HEK293 (cell line): ENCODE measurements around the gene SPP2.

Experiments
- BCL11B ChIP-seq: fragments of 450-650 bp; formaldehyde crosslinking; IDR thresholded peaks from 2 replicates; pipeline ENCODE4 v1.5.1; 2016; ENCODE audit warnings: low read depth, missing biosample characterization, missing genetic modification characterization
- GLIS2 ChIP-seq: fragments of 450-650 bp; formaldehyde crosslinking; IDR thresholded peaks from 2 replicates; pipeline ENCODE4 v1.5.1; 2016; ENCODE audit warnings: missing biosample characterization, missing genetic modification characterization
- IKZF3 ChIP-seq: fragments of 450-650 bp; IDR thresholded peaks from 2 replicates; pipeline ENCODE4 v1.5.0; 2018; ENCODE audit warnings: missing biosample characterization, mild to moderate bottlenecking, missing genetic modification characterization, moderate library complexity
- KLF10 ChIP-seq: fragments of 450-650 bp; IDR thresholded peaks from 2 replicates; pipeline ENCODE4 v1.5.1; 2018; ENCODE audit warnings: missing biosample characterization, mild to moderate bottlenecking, missing genetic modification characterization
- REPIN1 ChIP-seq: fragments of 450-650 bp; formaldehyde crosslinking; IDR thresholded peaks from 2 replicates; pipeline ENCODE4 v1.5.1; 2017; ENCODE audit warnings: missing biosample characterization, missing genetic modification characterization, low read depth
- SALL2 ChIP-seq: fragments of 450-650 bp; formaldehyde crosslinking; IDR thresholded peaks from 2 replicates; pipeline ENCODE4 v1.5.0; 2017; ENCODE audit warnings: missing biosample characterization, mild to moderate bottlenecking, missing genetic modification characterization, borderline replicate concordance
- ZBTB11 ChIP-seq: fragments of 450-650 bp; formaldehyde crosslinking; conservative IDR thresholded peaks from 2 replicates; pipeline ENCODE4 v1.5.1; 2016; ENCODE audit warnings: low read depth, missing biosample characterization, missing genetic modification characterization
- ZBTB17 ChIP-seq: fragments of 450-650 bp; formaldehyde crosslinking; IDR thresholded peaks from 2 replicates; pipeline ENCODE4 v1.5.1; 2016; ENCODE audit warnings: missing biosample characterization, missing genetic modification characterization
- ZBTB21 ChIP-seq: fragments of 450-650 bp; formaldehyde crosslinking; IDR thresholded peaks from 2 replicates; pipeline ENCODE4 v1.5.1; 2017; ENCODE audit warnings: missing biosample characterization, missing genetic modification characterization
- ZNF133 ChIP-seq: fragments of 450-650 bp; formaldehyde crosslinking; IDR thresholded peaks from 2 replicates; pipeline ENCODE4 v1.5.1; 2016; ENCODE audit warnings: missing biosample characterization, missing genetic modification characterization
- ZNF155 ChIP-seq: fragments of 450-650 bp; formaldehyde crosslinking; IDR thresholded peaks from 2 replicates; pipeline ENCODE4 v1.5.1; 2016; ENCODE audit warnings: missing biosample characterization, missing genetic modification characterization
- ZNF311 ChIP-seq: fragments of 450-650 bp; formaldehyde crosslinking; IDR thresholded peaks from 2 replicates; pipeline ENCODE4 v1.5.1; 2017; ENCODE audit warnings: missing biosample characterization, missing genetic modification characterization, borderline replicate concordance
- ZNF341 ChIP-seq: fragments of 450-650 bp; formaldehyde crosslinking; IDR thresholded peaks from 2 replicates; pipeline ENCODE4; 2016; ENCODE audit warnings: low read depth, missing biosample characterization, missing genetic modification characterization
- ZNF366 ChIP-seq: fragments of 450-650 bp; formaldehyde crosslinking; conservative IDR thresholded peaks from 2 replicates; pipeline ENCODE4 v1.5.1; 2016; ENCODE audit warnings: missing biosample characterization, missing genetic modification characterization
- ZNF391 ChIP-seq: fragments of 450-650 bp; formaldehyde crosslinking; IDR thresholded peaks from 2 replicates; pipeline ENCODE4 v1.5.1; 2016; ENCODE audit warnings: low read depth, missing biosample characterization, missing genetic modification characterization, borderline replicate concordance
- ZNF473 ChIP-seq: fragments of 450-650 bp; formaldehyde crosslinking; IDR thresholded peaks from 2 replicates; pipeline ENCODE4 v1.5.1; 2017; ENCODE audit warnings: missing biosample characterization, missing genetic modification characterization
- ZNF510 ChIP-seq: fragments of 450-650 bp; formaldehyde crosslinking; IDR thresholded peaks from 2 replicates; pipeline ENCODE4 v1.5.1; 2018; ENCODE audit warnings: mild to moderate bottlenecking, missing genetic modification characterization, missing biosample characterization; ENCODE audit not compliant: insufficient replicate concordance
- ZNF530 ChIP-seq: fragments of 450-650 bp; formaldehyde crosslinking; IDR thresholded peaks from 2 replicates; pipeline ENCODE4 v1.5.1; 2016; ENCODE audit warnings: low read depth, missing biosample characterization, missing genetic modification characterization
- ZNF600 ChIP-seq: fragments of 450-650 bp; formaldehyde crosslinking; IDR thresholded peaks from 2 replicates; pipeline ENCODE4 v1.5.1; 2016; ENCODE audit warnings: missing biosample characterization, missing genetic modification characterization
- ZNF623 ChIP-seq: fragments of 450-650 bp; formaldehyde crosslinking; IDR thresholded peaks from 2 replicates; pipeline ENCODE4 v1.5.1; 2016; ENCODE audit warnings: missing biosample characterization, missing genetic modification characterization
- ZNF670 ChIP-seq: fragments of 450-650 bp; formaldehyde crosslinking; IDR thresholded peaks from 2 replicates; pipeline ENCODE4 v1.5.1; 2016; ENCODE audit warnings: missing biosample characterization, missing genetic modification characterization, low read depth
- ZNF707 ChIP-seq: fragments of 450-650 bp; formaldehyde crosslinking; IDR thresholded peaks from 2 replicates; pipeline ENCODE4 v1.5.1; 2016; ENCODE audit warnings: missing biosample characterization, missing genetic modification characterization
- ZNF843 ChIP-seq: fragments of 450-650 bp; formaldehyde crosslinking; IDR thresholded peaks from 2 replicates; pipeline ENCODE4 v1.5.1; 2016; ENCODE audit warnings: missing biosample characterization, missing genetic modification characterization
- TF ChIP-seq, protein P1 (sequence below): fragments of 450-650 bp; IDR thresholded peaks from 2 replicates; pipeline ENCODE4 v1.5.1; 2018; ENCODE audit warnings: missing biosample characterization, missing genetic modification characterization
- TF ChIP-seq, protein P2 (sequence below): fragments of 450-650 bp; formaldehyde crosslinking; IDR thresholded peaks from 2 replicates; pipeline ENCODE4 v1.5.1; 2016; ENCODE audit warnings: missing biosample characterization, missing genetic modification characterization
- TF ChIP-seq, protein P3 (sequence below): fragments of 450-650 bp; formaldehyde crosslinking; IDR thresholded peaks from 2 replicates; pipeline ENCODE4 v1.5.1; 2017; ENCODE audit warnings: missing biosample characterization, missing genetic modification characterization

SPP2 gene

DNA sequence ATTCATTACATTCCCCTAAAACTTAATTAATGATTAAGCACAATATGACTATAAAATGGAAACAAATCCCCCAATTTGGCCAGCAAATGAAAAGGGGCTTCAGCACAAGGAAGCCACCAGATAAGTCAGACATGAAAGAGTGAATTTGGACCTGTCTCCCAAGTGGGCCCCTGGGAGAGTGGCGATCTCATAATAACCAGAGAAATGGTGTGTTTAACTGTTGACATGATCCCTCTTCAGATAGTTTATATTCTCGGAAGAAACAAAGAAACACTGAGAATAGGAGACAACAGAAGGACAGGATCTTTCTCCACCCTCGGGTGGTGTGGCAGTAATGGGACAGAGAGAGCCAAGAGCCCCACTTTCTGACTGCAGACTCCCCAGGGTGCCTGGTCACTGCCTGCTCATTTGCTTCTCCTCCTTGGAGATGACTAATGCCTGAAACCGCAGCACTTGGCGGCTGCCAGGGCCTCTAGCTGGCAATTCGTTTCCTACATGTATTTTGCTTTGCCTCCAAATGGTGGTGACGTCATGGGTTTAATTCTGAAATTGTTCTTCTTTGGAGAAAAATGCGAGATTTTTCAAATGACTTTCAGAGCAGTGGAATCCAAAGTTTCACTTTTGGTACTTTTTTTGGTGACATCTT, 46.4 kb upstream of the SPP2 start (continued):
- TF ChIP-seq ZBTB11 (tag by site-specific recombination) (no peak), REPIN1 (tag by site-specific recombination) (no peak), ZBTB21 (tag by site-specific recombination) (peak; percentile 91), ZNF155 (tag by site-specific recombination) (no peak), ZNF707 (tag by site-specific recombination) (no peak), ZNF510 (no peak), ZNF670 (tag by site-specific recombination) (no peak), ZNF623 (tag by site-specific recombination) (no peak), ZNF133 (tag by site-specific recombination) (no peak), IKZF3 (tag by site-specific recombination) (peak; percentile 65), SALL2 (no peak), ZNF473 (tag by site-specific recombination) (no peak), ZNF600 (no peak), ZNF530 (tag by site-specific recombination) (no peak), KLF10 (tag by site-specific recombination) (no peak), ZNF391 (tag by site-specific recombination) (no peak), ZNF311 (tag by site-specific recombination) (no peak), ZNF843 (tag by site-specific recombination) (0 out of 2 replicates have a peak, but pooled peaks have one; percentile 13), ZNF366 (peak; percentile 67), ZBTB17 (tag by site-specific recombination) (0 out of 2 replicates have a peak, but pooled peaks have one; percentile 34), ZNF341 (tag by site-specific recombination) (no peak), GLIS2 (tag by site-specific recombination) (no peak), BCL11B (tag by site-specific recombination) (no peak)
- TF ChIP-seq, protein P1, sequence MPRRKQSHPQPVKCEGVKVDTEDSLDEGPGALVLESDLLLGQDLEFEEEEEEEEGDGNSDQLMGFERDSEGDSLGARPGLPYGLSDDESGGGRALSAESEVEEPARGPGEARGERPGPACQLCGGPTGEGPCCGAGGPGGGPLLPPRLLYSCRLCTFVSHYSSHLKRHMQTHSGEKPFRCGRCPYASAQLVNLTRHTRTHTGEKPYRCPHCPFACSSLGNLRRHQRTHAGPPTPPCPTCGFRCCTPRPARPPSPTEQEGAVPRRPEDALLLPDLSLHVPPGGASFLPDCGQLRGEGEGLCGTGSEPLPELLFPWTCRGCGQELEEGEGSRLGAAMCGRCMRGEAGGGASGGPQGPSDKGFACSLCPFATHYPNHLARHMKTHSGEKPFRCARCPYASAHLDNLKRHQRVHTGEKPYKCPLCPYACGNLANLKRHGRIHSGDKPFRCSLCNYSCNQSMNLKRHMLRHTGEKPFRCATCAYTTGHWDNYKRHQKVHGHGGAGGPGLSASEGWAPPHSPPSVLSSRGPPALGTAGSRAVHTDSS (tag by site-specific recombination) = no peak
- TF ChIP-seq, protein P2, sequence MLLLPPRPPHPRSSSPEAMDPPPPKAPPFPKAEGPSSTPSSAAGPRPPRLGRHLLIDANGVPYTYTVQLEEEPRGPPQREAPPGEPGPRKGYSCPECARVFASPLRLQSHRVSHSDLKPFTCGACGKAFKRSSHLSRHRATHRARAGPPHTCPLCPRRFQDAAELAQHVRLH (tag by site-specific recombination) = no peak
- TF ChIP-seq, protein P3, sequence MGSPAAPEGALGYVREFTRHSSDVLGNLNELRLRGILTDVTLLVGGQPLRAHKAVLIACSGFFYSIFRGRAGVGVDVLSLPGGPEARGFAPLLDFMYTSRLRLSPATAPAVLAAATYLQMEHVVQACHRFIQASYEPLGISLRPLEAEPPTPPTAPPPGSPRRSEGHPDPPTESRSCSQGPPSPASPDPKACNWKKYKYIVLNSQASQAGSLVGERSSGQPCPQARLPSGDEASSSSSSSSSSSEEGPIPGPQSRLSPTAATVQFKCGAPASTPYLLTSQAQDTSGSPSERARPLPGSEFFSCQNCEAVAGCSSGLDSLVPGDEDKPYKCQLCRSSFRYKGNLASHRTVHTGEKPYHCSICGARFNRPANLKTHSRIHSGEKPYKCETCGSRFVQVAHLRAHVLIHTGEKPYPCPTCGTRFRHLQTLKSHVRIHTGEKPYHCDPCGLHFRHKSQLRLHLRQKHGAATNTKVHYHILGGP (tag by site-specific recombination) = no peak
